ENCODE results near the gene FMNL2. TPM values are rescaled to one million over a fixed set of nuclear protein-coding genes. Genes with fewer than 3 reads are reported as not detected.

The FMNL2 gene
- total RNA-seq, 1 experiment from 2014 or later, result 38.2 TPM

- Mint-ChIP-seq H3K9me3 (ENCODE audit: unreplicated experiment) (no peaks in the 10 kb centered on the region), H3K27ac (ENCODE audit: unreplicated experiment) (no peak overlapping the region), H3K36me3 (ENCODE audit: insufficient read depth, unreplicated experiment) (peaks cover 6% of the 10 kb centered on the region), H3K27me3 (ENCODE audit: insufficient read depth, unreplicated experiment) (no peaks in the 10 kb centered on the region), H3K4me1 (ENCODE audit: low read depth, unreplicated experiment) (no peaks in the 10 kb centered on the region), H3K4me3 (ENCODE audit: unreplicated experiment) (no peak overlapping the region)
- Histone ChIP-seq H3K4me1 (no peaks in the 10 kb centered on the region), H3K4me3 (ENCODE audit: low read depth, low read length) (no peak overlapping the region), H3K9me3 (no peaks in the 10 kb centered on the region), H3K36me3 (ENCODE audit: control insufficient read depth, insufficient read depth, low read length) (no peaks in the 10 kb centered on the region), H3K27me3 (replicated peaks; ENCODE audit: control insufficient read depth, insufficient read depth, low read length) (no peaks in the 10 kb centered on the region)
- ChIA-PET POLR2A (no interaction called here), CTCF (no interaction called here)
- intact Hi-C loops (cut with micrococcal nuclease; ENCODE audit: unreplicated experiment), result no loop called here
- BruUV-seq (replicated peaks), result no TSS peak
- no peak for DNase-seq
- TF ChIP-seq CTCF (IDR thresholded peaks at IDR 0.05; ENCODE audit: insufficient read depth in 1 of 2, low read depth in 1 of 2, low read length in 1 of 2, severe bottlenecking in 1 of 2, unreplicated experiment in 1 of 2), result no peak
These were observed 243.6 kb downstream of the FMNL2 start for GRCh38 chr2:152578573-152578972.

- no peak overlapping the region for H3K27ac Mint-ChIP-seq (ENCODE audit: unreplicated experiment)
These were observed 245.7 kb downstream of the FMNL2 start for GRCh38 chr2:152580714-152581113.

GRCh38 chr2:152581360-152581759, 246.4 kb downstream of the FMNL2 start:
- Histone ChIP-seq H3K27me3 (replicated peaks; ENCODE audit: control insufficient read depth, insufficient read depth, low read length) (no peaks in the 10 kb centered on the region), H3K4me1 (no peaks in the 10 kb centered on the region), H3K9me3 (no peaks in the 10 kb centered on the region), H3K4me3 (ENCODE audit: low read depth, low read length) (no peak overlapping the region), H3K36me3 (ENCODE audit: control insufficient read depth, insufficient read depth, low read length) (no peaks in the 10 kb centered on the region)
- Mint-ChIP-seq H3K4me1 (ENCODE audit: low read depth, unreplicated experiment) (no peaks in the 10 kb centered on the region), H3K27ac (ENCODE audit: unreplicated experiment) (no peak overlapping the region), H3K4me3 (ENCODE audit: unreplicated experiment) (no peak overlapping the region), H3K36me3 (ENCODE audit: insufficient read depth, unreplicated experiment) (peaks cover 6% of the 10 kb centered on the region), H3K9me3 (ENCODE audit: unreplicated experiment) (no peaks in the 10 kb centered on the region), H3K27me3 (ENCODE audit: insufficient read depth, unreplicated experiment) (no peaks in the 10 kb centered on the region)
- no peak for TF ChIP-seq CTCF (IDR thresholded peaks at IDR 0.05; ENCODE audit: insufficient read depth in 1 of 2, low read depth in 1 of 2, low read length in 1 of 2, severe bottlenecking in 1 of 2, unreplicated experiment in 1 of 2)
- ChIA-PET CTCF (interaction anchor here (0.6 kb wide), 1 partner anchor 747 kb away, joined by 3 read pairs; no protein-coding TSS in a partner anchor), POLR2A (no interaction called here)
- DNase-seq, result no peak
- intact Hi-C loops (cut with micrococcal nuclease; ENCODE audit: unreplicated experiment), result no loop called here
- BruUV-seq (replicated peaks), result no TSS peak

More at GRCh38 chr2:152580714-152581113, 245.7 kb downstream of the FMNL2 start:
- intact Hi-C loops (cut with micrococcal nuclease; ENCODE audit: unreplicated experiment), result no loop called here
- no peaks in the 10 kb centered on the region for H3K4me1 ChIP-seq
- no peaks in the 10 kb centered on the region for H3K9me3 ChIP-seq
- ChIA-PET POLR2A (no interaction called here), CTCF (interaction anchor here (0.6 kb wide), 1 partner anchor 747 kb away, joined by 3 read pairs; no protein-coding TSS in a partner anchor)
- H3K4me3 ChIP-seq (ENCODE audit: low read depth, low read length), result no peak overlapping the region
- DNase-seq, result no peak
- Mint-ChIP-seq H3K4me1 (ENCODE audit: low read depth, unreplicated experiment) (no peaks in the 10 kb centered on the region), H3K9me3 (ENCODE audit: unreplicated experiment) (no peaks in the 10 kb centered on the region), H3K4me3 (ENCODE audit: unreplicated experiment) (no peak overlapping the region), H3K36me3 (ENCODE audit: insufficient read depth, unreplicated experiment) (peaks cover 6% of the 10 kb centered on the region), H3K27me3 (ENCODE audit: insufficient read depth, unreplicated experiment) (no peaks in the 10 kb centered on the region)
- no peaks in the 10 kb centered on the region for H3K36me3 ChIP-seq (ENCODE audit: control insufficient read depth, insufficient read depth, low read length)
- H3K27me3 ChIP-seq (replicated peaks; ENCODE audit: control insufficient read depth, insufficient read depth, low read length), result no peaks in the 10 kb centered on the region
- TF ChIP-seq CTCF (IDR thresholded peaks at IDR 0.05; ENCODE audit: insufficient read depth in 1 of 2, low read depth in 1 of 2, low read length in 1 of 2, severe bottlenecking in 1 of 2, unreplicated experiment in 1 of 2), result no peak
- no TSS peak for BruUV-seq (replicated peaks)
